Epithelial cell of esophagus (primary cell): ENCODE measurements around the gene ADAM10.

Source experiments
- DNase-seq: peaks from one replicate; pipeline ENCODE4 v3.0.0; 2010; ENCODE audit warnings: low read depth
- H3K4me3 ChIP-seq: 2 replicates; pipeline ENCODE4 v1.5.1; 2011; ENCODE audit warnings: mild to moderate bottlenecking, low read length, control low read depth
- CTCF ChIP-seq: IDR thresholded peaks from 2 replicates; pipeline ENCODE4 v1.5.1; 2011; ENCODE audit warnings: low read depth, mild to moderate bottlenecking, low read length, control low read depth, inconsistent platforms; ENCODE audit not compliant: insufficient read depth; ENCODE audit errors: missing control alignments

The ADAM10 gene

DNA sequence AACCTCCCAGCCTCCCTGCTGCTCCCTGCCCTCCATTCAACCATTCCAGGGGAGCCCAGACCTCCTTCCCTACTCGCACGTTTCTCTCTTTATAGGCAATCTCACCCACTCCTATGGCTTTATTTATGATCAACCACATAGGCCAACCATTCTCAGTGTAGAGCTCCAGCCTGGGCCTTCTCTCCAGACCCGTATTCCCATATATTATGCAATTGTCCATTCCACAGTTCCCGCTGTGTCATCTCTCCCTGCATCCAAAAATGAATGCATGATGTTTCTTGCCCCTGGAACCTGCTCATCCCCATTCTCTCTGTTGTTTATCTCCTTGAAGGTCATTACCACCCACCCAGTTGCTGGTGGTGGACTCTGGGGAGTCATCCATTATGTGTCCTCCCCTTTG, 177.0 kb downstream of the ADAM10 start:
- no peak for DNase-seq
- TF ChIP-seq CTCF = no peak
- no peak overlapping the region for H3K4me3 ChIP-seq

DNA sequence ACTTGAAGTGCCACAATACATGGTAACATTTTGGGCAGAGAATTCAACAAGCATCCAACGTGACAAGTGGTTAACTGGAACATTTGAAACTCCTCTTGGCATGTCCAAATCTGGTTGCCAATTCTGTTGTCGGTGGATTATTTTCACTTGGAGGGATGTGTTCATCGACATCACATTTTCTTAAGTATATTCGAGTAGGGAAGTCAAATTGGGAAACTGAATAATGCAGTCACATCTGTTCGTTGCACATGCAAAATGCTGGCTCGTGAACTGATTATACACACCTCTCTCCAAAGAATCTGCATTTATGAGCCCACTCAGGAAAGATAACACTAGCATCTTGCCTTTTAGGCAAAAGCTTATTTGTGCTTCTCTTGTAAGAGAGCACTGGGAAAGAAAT, 178.0 kb downstream of the ADAM10 start:
- no peak for TF ChIP-seq CTCF
- H3K4me3 ChIP-seq = no peak overlapping the region
- no peak for DNase-seq

- TF ChIP-seq CTCF = no peak
- H3K4me3 ChIP-seq = no peak overlapping the region
- DNase-seq = no peak
These were observed 180.1 kb downstream of the ADAM10 start for GRCh38 chr15:58569455-58569854.

GRCh38 chr15:58568157-58568571, 181.3 kb downstream of the ADAM10 start:
- no peak for TF ChIP-seq CTCF
- peak; percentile 50 for DNase-seq
- no peak overlapping the region for H3K4me3 ChIP-seq

DNA sequence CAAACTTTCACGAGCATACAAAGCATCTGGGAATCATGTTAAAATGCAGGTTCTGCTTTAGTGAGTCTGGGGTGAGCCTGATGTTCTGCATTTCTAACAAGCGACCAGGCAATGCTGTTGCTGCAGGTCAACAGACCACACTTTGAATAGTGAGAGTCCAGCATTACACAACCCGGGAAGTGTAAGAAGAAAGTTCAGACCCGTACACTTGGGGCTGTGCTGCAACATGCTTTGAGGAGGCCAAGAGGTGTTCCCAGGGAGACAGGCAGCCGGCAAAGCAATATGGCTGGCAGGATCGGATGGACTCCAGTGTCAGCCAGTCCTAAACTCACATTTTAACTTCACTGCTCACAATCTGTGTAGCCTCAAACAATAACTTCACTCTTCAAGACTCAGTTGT, 183.5 kb downstream of the ADAM10 start:
- DNase-seq = peak; percentile 53
- TF ChIP-seq CTCF = no peak

DNA sequence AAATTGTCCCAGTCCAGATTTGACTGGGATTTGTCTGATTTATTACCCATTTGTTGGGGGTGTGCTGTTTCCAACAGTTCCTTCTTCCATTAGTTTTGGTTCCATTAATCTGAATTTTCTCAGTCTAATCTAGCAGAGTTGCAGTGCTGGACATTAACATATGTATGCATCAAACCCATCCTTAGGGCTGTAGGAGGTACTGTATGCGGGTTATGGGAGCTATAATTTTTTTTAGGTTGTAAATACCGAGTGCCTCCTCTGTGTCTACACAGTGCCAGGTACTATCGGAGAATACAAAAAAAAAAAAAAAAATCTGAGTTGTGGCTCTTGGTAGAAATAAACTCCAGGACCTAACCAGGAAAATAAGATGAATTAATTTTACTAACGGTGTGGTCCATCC, 183.9 kb downstream of the ADAM10 start:
- H3K4me3 ChIP-seq = no peak overlapping the region
- peak; percentile 5 for TF ChIP-seq CTCF
- no peak for DNase-seq

More for the DNA sequence above, 183.5 kb downstream of the ADAM10 start:
- no peak overlapping the region for H3K4me3 ChIP-seq

- no peak for TF ChIP-seq CTCF
- DNase-seq = no peak
- no peak overlapping the region for H3K4me3 ChIP-seq
These were observed 184.5 kb downstream of the ADAM10 start for GRCh38 chr15:58564981-58565380.
